HG03378 (cell line): Measurements from ENCODE around the gene CDKL5.
A peak's percentile ranks its signal among the peaks of the same experiment; 100 is the strongest.

Source experiments
- ATAC-seq: cut with Tn5 transposase; IDR thresholded peaks from one replicate; pipeline ENCODE4 v1.9.1; 2021; ENCODE audit warnings: mild to moderate bottlenecking, moderate library complexity; ENCODE audit not compliant: unreplicated experiment

The CDKL5 gene

GRCh38 chrX:18455384-18455783 is 30.0 kb downstream of the CDKL5 start:
- no peak for ATAC-seq

GRCh38 chrX:18457000-18457399 is 31.6 kb downstream of the CDKL5 start:
- ATAC-seq, result no peak

- no peak for ATAC-seq
Measured at GRCh38 chrX:18461431-18461830, 36.0 kb downstream of the CDKL5 start.

GRCh38 chrX:18464499-18464898 is 39.1 kb downstream of the CDKL5 start:
- no peak for ATAC-seq

- no peak for ATAC-seq
Measured at GRCh38 chrX:18465051-18465450, 39.6 kb downstream of the CDKL5 start.

GRCh38 chrX:18468599-18468998 is 43.2 kb downstream of the CDKL5 start:
- ATAC-seq, result no peak

GRCh38 chrX:18471296-18471695 is 45.9 kb downstream of the CDKL5 start:
- no peak for ATAC-seq

- no peak for ATAC-seq
Measured at GRCh38 chrX:18490806-18491555, 65.6 kb downstream of the CDKL5 start.

GRCh38 chrX:18491587-18492340 is 66.4 kb downstream of the CDKL5 start:
- ATAC-seq, result no peak

GRCh38 chrX:18534949-18535348 is 109.5 kb downstream of the CDKL5 start:
- no peak for ATAC-seq

GRCh38 chrX:18537068-18537467 is 111.7 kb downstream of the CDKL5 start:
- peak; percentile 38 for ATAC-seq

GRCh38 chrX:18537524-18537923 is 112.1 kb downstream of the CDKL5 start:
- peak; percentile 61 for ATAC-seq

- no peak for ATAC-seq
Measured at GRCh38 chrX:18542131-18542530, 116.7 kb downstream of the CDKL5 start.

GRCh38 chrX:18542905-18543304 is 117.5 kb downstream of the CDKL5 start:
- ATAC-seq, result no peak

GRCh38 chrX:18543738-18544137 is 118.3 kb downstream of the CDKL5 start:
- ATAC-seq, result no peak

GRCh38 chrX:18545771-18546170 is 120.4 kb downstream of the CDKL5 start:
- no peak for ATAC-seq

- ATAC-seq, result no peak
Measured at GRCh38 chrX:18548996-18549395, 123.6 kb downstream of the CDKL5 start.

GRCh38 chrX:18549643-18550042 is 124.2 kb downstream of the CDKL5 start:
- no peak for ATAC-seq

GRCh38 chrX:18557879-18558278 is 132.5 kb downstream of the CDKL5 start:
- ATAC-seq, result no peak

GRCh38 chrX:18558799-18559198 is 133.4 kb downstream of the CDKL5 start:
- ATAC-seq, result no peak

- ATAC-seq, result no peak
Measured at GRCh38 chrX:18561020-18561419, 135.6 kb downstream of the CDKL5 start.

- ATAC-seq, result no peak
Measured at GRCh38 chrX:18565727-18566126, 140.3 kb downstream of the CDKL5 start.
